ENCODE data around the gene MYCBPAP.

Gene MYCBPAP

GRCh38 chr17:50539762-50540559, 31.7 kb downstream of the MYCBPAP start:
- no peak for FAIRE-seq

- FAIRE-seq = no peak
These were observed 32.5 kb downstream of the MYCBPAP start for GRCh38 chr17:50540560-50541401.

- no peak for FAIRE-seq
These were observed 33.1 kb downstream of the MYCBPAP start for GRCh38 chr17:50541402-50541715.

DNA sequence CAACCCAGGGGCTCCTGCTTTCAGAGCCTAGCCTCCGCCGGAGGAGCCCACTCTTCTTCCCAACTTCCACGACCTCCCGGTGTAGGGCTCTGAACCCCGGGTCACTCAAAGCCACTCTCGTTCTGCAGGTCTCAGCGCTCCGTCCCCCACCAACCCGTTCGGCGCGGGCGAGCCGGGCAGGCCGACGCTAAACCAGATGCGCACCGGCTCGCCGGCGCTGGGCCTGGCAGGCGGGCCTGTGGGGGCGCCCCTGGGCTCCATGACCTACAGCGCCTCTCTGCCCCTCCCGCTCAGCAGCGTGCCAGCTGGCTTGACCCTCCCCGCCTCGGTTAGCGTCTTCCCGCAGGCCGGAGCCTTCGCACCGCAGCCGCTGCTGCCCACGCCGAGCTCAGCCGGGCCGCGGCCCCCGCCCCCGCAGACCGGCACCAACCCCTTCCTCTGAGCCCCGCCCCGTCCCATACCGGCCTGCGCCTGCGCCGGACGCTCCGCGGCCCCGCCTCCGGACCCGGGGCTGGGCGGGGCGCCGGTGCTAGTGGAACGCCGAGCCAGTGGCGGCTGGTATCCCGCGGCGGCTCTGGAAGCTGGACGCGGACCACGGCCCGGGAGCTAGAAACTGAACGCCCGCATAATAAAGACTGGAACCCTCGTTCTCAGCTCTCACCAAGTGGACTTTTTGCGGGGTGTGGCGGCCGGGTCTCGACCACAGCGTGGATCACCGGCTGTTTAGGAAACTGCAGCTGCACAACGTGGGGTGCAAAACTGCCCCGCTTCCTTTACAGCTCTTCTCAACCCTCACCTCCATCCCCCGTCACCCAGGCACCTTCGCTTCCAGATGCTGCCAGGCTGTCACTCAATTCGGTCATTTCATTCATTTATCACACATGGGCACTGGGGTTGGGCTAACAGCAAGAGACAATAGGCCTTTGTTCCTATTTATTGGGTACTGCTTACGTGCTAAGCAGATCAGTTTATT, 33.8 kb downstream of the MYCBPAP start:
- FAIRE-seq = no peak

DNA sequence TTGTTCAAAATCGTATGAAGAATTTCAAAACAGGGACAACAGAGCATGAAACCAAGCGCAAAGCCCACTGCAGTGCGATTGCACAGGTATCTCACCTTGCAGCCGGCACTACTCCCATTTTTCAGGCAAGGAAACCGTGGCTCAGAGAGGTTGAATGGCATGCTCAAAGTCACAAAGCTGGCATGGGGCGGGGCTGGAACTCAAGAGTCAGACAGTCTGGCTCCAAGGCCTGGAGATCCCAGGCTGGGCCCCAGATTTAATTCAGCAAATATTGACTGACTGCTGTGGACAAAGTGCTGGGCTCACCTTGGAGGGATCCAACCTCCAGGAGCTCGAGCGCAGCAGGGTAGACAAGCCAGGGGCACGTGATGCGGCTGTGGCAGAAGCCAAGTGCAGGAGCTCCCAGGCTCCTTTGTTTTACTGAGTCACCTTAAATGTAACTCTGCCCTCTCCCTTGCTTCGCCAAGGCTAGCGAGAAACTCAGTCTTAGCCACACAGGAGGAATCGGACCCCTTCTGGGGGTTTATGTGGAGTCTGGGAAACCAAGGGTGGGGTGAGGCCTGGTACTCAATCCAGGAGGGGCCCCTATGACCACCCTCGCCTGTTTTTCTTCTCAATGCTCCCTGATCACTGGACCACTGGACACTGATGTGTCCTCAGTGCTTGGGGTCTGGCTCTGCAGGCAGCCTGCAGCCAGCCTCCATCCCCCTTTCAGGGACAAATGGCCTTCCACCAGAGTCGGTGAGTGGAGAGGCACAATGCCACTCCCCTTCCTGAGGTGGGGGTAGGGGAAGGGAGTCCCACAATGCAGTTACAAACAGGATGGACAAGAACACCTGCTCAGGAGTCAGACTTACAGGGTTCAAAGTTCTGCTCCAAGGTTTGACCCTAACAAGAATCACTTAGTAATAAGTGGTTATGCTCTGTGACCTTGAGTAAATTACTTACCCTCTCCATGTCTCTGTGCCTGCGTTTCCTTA, 34.8 kb downstream of the MYCBPAP start:
- no peak for FAIRE-seq

- FAIRE-seq = no peak
These were observed 36.3 kb downstream of the MYCBPAP start for GRCh38 chr17:50544516-50544915.

DNA sequence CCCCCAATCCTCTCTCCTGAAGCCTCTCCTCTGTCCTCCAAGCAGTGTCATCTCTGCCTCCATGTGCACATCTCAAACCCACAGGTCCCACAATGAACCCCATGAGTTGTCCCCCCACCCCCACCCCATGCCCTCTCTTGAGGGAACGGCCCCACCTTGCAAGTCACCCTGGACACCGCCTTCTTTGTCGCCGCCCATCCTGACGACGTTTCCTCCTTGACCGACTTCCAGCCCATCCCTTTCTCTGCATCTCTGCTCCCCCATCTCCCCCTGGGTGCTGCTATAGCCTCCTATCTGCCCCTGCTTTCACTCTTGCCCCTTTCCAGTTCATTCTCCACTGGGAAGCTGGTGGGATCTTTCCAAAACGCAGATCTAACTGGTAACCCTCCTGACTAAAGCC, 37.1 kb downstream of the MYCBPAP start:
- FAIRE-seq = no peak

DNA sequence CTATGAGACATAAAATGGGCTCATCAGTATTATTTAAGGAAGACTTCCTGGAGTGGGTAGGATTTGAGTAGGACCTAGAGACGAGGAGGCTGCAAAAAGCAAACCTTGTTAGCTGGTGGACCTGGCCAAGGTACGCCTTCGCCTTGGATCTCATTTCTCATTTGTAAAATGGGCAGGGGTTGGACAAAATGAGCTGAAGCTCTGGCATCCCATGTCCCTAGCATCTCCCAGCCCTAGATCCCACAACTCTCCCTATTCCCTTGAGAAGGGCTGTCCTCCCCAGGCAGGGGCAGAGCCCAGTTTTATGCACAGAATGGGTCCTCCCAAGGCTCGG, 38.4 kb downstream of the MYCBPAP start:
- no peak for FAIRE-seq

DNA sequence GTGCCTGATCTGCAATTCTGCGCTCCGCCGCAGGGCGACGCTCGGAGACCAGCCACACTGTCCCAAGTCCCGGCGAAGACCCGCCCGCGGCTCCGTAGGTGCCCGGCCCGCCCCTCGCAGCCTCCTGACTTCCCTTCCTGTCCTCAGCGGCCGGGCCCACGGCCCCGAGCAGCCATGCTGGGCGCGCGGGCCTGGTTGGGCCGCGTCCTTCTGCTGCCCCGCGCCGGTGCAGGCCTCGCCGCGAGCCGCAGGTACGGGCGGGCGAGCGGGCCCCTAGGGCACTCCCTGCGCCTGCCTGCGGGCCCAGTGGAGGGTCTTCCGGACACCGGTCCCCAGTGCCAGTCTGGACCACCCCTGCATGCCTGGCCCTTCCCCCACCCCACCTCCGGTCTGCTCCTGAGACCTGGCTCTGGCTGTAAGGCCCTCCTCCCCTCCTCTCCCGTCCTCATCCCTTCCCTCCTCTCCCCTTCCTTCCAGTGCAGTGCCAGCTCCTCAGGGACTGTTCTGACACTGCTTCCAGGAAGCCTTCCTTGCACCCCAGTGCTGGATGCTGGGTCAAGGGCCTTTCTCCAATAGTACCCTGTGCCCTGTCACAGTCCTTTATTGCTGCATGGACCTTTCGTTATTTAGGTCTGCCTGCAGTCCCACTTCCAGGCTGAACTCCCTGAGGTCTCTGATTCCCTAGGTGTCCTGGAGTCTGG, 38.9 kb downstream of the MYCBPAP start, which contains the start of gene SPATA20:
Gene SPATA20, plus strand, starts transcription at position 140 of the 701 bp plus-strand sequence. Its CDS starts 35 bp downstream, at position 175.
- no peak for FAIRE-seq

DNA sequence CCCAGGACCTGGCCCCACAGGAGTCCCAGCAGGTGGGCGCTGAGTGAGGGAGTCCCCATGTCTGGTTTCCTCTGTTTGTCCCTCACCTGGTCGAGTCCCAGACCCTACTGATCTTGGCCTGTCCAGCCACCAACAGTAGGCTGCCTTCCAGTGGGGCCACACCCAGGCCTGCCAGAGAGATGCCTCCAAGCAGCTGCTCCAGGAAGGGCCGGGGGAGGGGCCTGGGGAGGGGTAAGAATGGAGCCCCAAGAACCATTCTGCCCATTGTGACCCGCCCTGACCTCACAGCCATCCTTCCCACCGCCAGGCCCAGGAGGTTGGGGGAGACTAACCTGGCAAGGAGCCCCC, 39.5 kb downstream of the MYCBPAP start:
- FAIRE-seq = no peak

DNA sequence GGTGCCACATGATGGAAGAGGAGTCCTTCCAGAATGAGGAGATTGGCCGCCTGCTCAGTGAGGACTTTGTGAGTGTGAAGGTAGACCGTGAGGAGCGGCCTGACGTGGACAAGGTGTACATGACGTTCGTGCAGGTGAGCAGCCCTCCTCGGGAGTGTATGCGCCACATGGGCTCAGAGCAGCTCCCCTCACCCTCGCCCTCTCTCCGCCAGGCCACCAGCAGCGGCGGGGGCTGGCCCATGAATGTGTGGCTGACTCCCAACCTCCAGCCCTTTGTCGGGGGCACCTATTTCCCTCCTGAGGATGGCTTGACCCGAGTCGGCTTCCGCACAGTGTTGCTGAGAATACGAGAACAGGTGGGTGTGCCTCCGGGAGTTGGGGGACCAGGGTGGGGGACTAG, 40.6 kb downstream of the MYCBPAP start:
- no peak for FAIRE-seq

DNA sequence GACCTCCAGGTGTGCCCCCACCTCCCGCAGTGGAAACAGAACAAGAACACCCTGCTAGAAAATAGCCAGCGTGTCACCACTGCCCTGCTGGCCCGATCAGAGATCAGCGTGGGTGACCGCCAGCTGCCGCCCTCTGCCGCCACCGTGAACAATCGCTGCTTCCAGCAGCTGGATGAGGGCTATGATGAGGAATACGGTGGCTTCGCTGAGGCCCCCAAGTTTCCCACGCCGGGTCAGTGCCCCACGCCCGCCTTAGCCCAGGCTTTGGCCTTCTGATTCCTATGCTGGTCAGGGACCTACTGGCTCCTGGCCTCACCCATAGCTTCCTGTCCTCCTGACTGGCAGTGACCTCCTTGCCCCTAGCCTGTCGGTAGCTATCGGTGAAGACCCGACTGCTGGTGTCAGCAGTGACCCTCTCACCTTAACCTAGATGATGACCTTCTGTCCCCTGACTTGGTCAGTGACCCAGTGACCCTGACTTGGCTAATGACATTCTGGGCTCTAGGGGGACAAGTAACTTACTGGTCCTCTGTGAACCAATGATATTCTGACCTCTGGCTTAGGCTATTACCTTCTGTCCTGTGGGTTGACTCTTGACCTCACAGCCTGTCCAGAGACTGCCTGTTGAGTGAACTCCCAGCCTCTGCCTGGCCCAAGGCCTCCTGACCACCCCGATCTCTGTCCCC, 41.2 kb downstream of the MYCBPAP start:
- FAIRE-seq = no peak

- FAIRE-seq = no peak
These were observed 41.7 kb downstream of the MYCBPAP start for GRCh38 chr17:50549969-50550368.

- FAIRE-seq = no peak
These were observed 42.6 kb downstream of the MYCBPAP start for GRCh38 chr17:50550661-50551432.

DNA sequence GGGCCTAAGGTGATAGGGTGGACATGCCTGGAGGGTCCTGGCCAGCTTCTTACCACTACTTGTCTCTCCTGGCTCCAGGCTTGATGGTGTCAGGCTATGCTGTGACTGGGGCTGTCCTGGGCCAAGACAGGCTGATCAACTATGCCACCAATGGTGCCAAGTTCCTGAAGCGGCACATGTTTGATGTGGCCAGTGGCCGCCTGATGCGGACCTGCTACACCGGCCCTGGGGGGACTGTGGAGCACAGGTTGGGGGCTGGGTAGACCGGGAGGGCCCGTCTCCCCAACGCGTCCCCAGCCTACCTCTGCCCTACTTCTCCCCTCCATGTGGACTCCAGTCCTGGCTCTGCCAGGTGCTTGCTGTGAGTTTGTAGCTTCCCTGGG, 43.2 kb downstream of the MYCBPAP start:
- no peak for FAIRE-seq

- FAIRE-seq = no peak
These were observed 43.6 kb downstream of the MYCBPAP start for GRCh38 chr17:50551884-50552283.

- no peak for FAIRE-seq
These were observed 46.0 kb downstream of the MYCBPAP start for GRCh38 chr17:50554201-50554600.

- FAIRE-seq = no peak
These were observed 48.6 kb downstream of the MYCBPAP start for GRCh38 chr17:50556803-50557202.

DNA sequence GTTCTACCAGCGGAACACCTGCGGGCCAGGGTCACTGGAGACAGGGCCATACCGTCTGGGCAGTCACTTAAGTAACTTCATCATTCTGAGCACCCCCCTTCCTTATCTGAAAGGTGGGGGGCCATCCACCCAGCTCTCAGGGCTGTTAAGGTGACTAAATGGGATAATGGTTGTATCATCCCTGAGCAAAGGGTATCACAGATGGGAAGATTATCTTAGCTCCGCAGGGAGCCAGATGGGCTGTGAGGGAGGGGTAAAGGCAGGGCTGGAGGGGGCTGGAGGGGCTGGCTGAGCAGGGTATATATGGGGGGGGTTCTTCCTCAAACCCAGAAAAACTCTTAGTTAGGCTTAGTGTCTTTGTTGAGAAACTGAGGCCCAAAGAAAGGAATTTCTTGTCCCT, 49.4 kb downstream of the MYCBPAP start:
- FAIRE-seq = no peak

DNA sequence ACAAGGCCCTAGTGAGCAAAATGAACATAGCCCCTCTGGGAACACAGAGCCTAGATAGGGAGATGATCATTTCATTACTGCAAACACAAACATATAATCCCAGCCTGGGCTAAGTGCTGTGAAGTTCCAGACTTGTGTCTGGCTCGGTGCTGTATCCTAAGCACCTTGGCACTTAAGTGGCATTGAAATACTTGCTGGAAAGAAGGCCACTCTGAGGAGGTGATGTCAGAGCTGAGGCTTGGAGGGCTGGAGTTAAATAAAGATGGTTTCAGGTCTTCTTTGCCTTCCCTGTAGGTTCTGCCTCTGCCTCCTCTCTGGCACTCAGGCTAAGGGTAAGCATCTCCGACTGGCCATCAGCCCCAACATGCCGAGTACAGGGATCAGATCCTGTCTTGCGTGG, 49.9 kb downstream of the MYCBPAP start:
- FAIRE-seq = no peak

All from colon (tissue), 2 donors.